B cell (primary cell): ENCODE measurements around the gene PRKCA. TPM values are rescaled to one million over a fixed set of nuclear protein-coding genes. Genes with fewer than 3 reads are reported as not detected.

Experiments
- ATAC-seq: fragments of 200-7000 bp; cut with Tn5 transposase; one replicate; pipeline ENCODE4 v1.10.0; 2021; ENCODE audit warnings: low read depth, mild to moderate bottlenecking, moderate number of reproducible peaks, moderate library complexity
- CTCF ChIA-PET: fragments of 350-600 bp; sonication (Branson Sonifier 250); formaldehyde crosslinking; loops from one replicate; lab custom pipeline; 2021; ENCODE audit warnings: antibody characterized with exemption, inconsistent platforms; lab: Charles Lee
- POLR2A ChIA-PET: fragments of 350-600 bp; sonication (Branson Sonifier 250); formaldehyde crosslinking; loops from one replicate; lab custom pipeline; 2021; ENCODE audit warnings: antibody characterized with exemption; lab: Charles Lee
- DNase-seq: peaks from one replicate; pipeline ENCODE4 v3.0.0; 2013
- H2AFZ ChIP-seq: 2 replicates; pipeline ENCODE4 v1.6.1; 2012; ENCODE audit warnings: mild to moderate bottlenecking, low read depth, low read length; ENCODE audit not compliant: insufficient read depth, poor library complexity, severe bottlenecking
- H3K27ac ChIP-seq, 2 donors: 1 replicate in 1 of 2; 2 replicates in 1 of 2; pipeline ENCODE4 v1.5.1; 2012 to 2013; ENCODE audit warnings: low read length in 2 of 2, mild to moderate bottlenecking in 2 of 2, moderate library complexity in 1 of 2
- H3K27me3 ChIP-seq, 4 experiments: fragments of 200-600 bp in 1 of 4; sonication (generic) in 1 of 4; replicated peaks in 1 of 4; 1 replicate in 2 of 4; 2 replicates in 2 of 4; pipeline versions ENCODE4 v1.6.1 to v1.7.0; 2013 to 2016; ENCODE audit warnings: low read length in 3 of 4, mild to moderate bottlenecking in 2 of 4, mixed read lengths in 1 of 4, moderate library complexity in 1 of 4; ENCODE audit not compliant: insufficient read depth in 4 of 4, control insufficient read depth in 3 of 4; ENCODE audit errors: control extremely low read depth in 1 of 4
- H3K36me3 ChIP-seq, 2 experiments: replicated peaks in 1 of 2; 1 replicate in 1 of 2; 2 replicates in 1 of 2; pipeline versions ENCODE4 v1.6.1 to v1.7.1; 2013; ENCODE audit warnings: low read length in 1 of 2; ENCODE audit not compliant: insufficient read depth in 2 of 2, control insufficient read depth in 1 of 2; ENCODE audit errors: control extremely low read depth in 1 of 2, extremely low read depth in 1 of 2
- H3K4me1 ChIP-seq, 2 donors: fragments of 200-600 bp in 1 of 2; sonication (generic) in 1 of 2; 1 replicate in 1 of 2; 2 replicates in 1 of 2; pipeline versions ENCODE4 v1.5.1 to v1.6.1; 2013 to 2017; ENCODE audit warnings: low read length in 2 of 2; ENCODE audit not compliant: control insufficient read depth in 2 of 2, insufficient read depth in 2 of 2
- H3K4me2 ChIP-seq: replicated peaks from 2 replicates; pipeline ENCODE3; 2012; ENCODE audit warnings: mild to moderate bottlenecking, low read depth, low read length; ENCODE audit not compliant: poor library complexity, severe bottlenecking
- H3K4me3 ChIP-seq, 5 experiments: fragments of 200-600 bp in 1 of 5; sonication (generic) in 1 of 5; 1 replicate in 3 of 5; 2 replicates in 2 of 5; pipeline versions ENCODE4 v1.5.1 to v1.7.0; 2011 to 2016; ENCODE audit warnings: low read length in 4 of 5, mild to moderate bottlenecking in 4 of 5, low read depth in 2 of 5, control low read depth in 1 of 5, moderate library complexity in 1 of 5; ENCODE audit not compliant: insufficient read depth in 1 of 5; ENCODE audit errors: control extremely low read depth in 1 of 5, extremely low read depth in 1 of 5
- H3K79me2 ChIP-seq: fragments of 200-600 bp; sonication (generic); one replicate; pipeline ENCODE4 v1.6.0; 2016; ENCODE audit warnings: low read length; ENCODE audit not compliant: control insufficient read depth, insufficient read depth
- H3K9ac ChIP-seq: fragments of 200-600 bp; sonication (generic); 2 replicates; pipeline ENCODE4 v1.6.1; 2017; ENCODE audit warnings: mild to moderate bottlenecking, low read length, moderate library complexity
- H3K9me3 ChIP-seq, 3 donors: one replicate each; pipeline versions ENCODE4 v1.6.1 to v1.7.1; 2013; ENCODE audit warnings: low read length in 2 of 3; ENCODE audit not compliant: control insufficient read depth in 2 of 3, insufficient read depth in 1 of 3; ENCODE audit errors: control extremely low read depth in 1 of 3
- H4K20me1 ChIP-seq: 2 replicates; pipeline ENCODE4 v1.6.0; 2012; ENCODE audit warnings: mild to moderate bottlenecking, low read length; ENCODE audit not compliant: insufficient read depth, control insufficient read depth, poor library complexity, severe bottlenecking
- H3K27ac Mint-ChIP-seq: one replicate; pipeline ENCODE4 v1.8.0; 2021; ENCODE audit warnings: mixed read lengths
- H3K27me3 Mint-ChIP-seq: one replicate; pipeline ENCODE4 v1.8.0; 2021; ENCODE audit warnings: mixed read lengths
- H3K4me1 Mint-ChIP-seq: one replicate; pipeline ENCODE4 v1.8.0; 2021; ENCODE audit warnings: mixed read lengths
- H3K4me3 Mint-ChIP-seq: one replicate; pipeline ENCODE4 v1.8.0; 2021; ENCODE audit warnings: mixed read lengths
- H3K9me3 Mint-ChIP-seq: one replicate; pipeline ENCODE4 v1.8.0; 2022; ENCODE audit warnings: mixed read lengths; ENCODE audit not compliant: insufficient read depth
- CTCF ChIP-seq: fragments of 200-600 bp; IDR thresholded peaks from one replicate; pipeline ENCODE4 v1.8.0; 2022; ENCODE audit warnings: antibody characterized with exemption, mild to moderate bottlenecking
- EZH2 ChIP-seq: IDR thresholded peaks from 2 replicates; pipeline ENCODE4 v1.6.1; 2012; ENCODE audit warnings: borderline replicate concordance, low read depth, mild to moderate bottlenecking, moderate library complexity, low read length; ENCODE audit not compliant: insufficient read depth, poor library complexity, severe bottlenecking
- WGBS: methylation state at CpG from one replicate; pipeline ENCODE4 v1.1.5; 2013; ENCODE audit warnings: missing lambda C conversion rate; ENCODE audit not compliant: insufficient coverage; 5-methylcytosine and 5-hydroxymethylcytosine counted together
- intact Hi-C: fragments of 100-400 bp; cut with micrococcal nuclease; formaldehyde crosslinking; loops from one replicate; pipeline ENCODE4 v1.10.0; 2022
- polyA plus RNA-seq: library from polyadenylated mRNA; depleted of rRNA; stranded (reverse); fragments of >200 nt; gene quantifications from 2 replicates; pipeline ENCODE4 v1.2.3, GENCODE V29; 2012
- total RNA-seq, 2 donors: library from RNA; stranded (reverse); fragments of 120-200 nt in 1 of 2; gene quantifications; 1 replicate in 1 of 2; 2 replicates in 1 of 2; pipeline versions ENCODE4 v1.2.3 to v1.2.4, GENCODE V29; 2013 to 2022

PRKCA gene
- total and polyA plus RNA-seq, 2 donors (not counting 1 experiment from before 2014, with no cell fraction given), result 0.33 to 7.7 TPM

GRCh38 chr17:66507982-66508760, 205.8 kb downstream of the PRKCA start:
- H3K9me3 Mint-ChIP-seq, result no peaks in the 10 kb centered on the region
- H3K27ac Mint-ChIP-seq, result no peak overlapping the region
- H3K27ac ChIP-seq, result no peak overlapping the region
- ATAC-seq, result no peak
- TF ChIP-seq EZH2 (no peak), CTCF (no peak)
- no peaks in the 10 kb centered on the region for H3K27me3 ChIP-seq
- no peaks in the 10 kb centered on the region for H3K27me3 Mint-ChIP-seq
- no peaks in the 10 kb centered on the region for H3K9me3 ChIP-seq
- H3K79me2 ChIP-seq, result no peaks in the 10 kb centered on the region
- POLR2A ChIA-PET, result no interaction called here
- no peak for DNase-seq
- CTCF ChIA-PET, result interaction anchor here (0.6 to 0.8 kb wide), 2 partner anchors 59 to 1136 kb away, joined by 3 to 4 read pairs; no protein-coding TSS in a partner anchor
- no peaks in the 10 kb centered on the region for H3K36me3 ChIP-seq
- no peak overlapping the region for H3K4me2 ChIP-seq
- H3K4me3 Mint-ChIP-seq, result no peak overlapping the region
- 95% methylated on average over 7 of the region's 10 CpGs for WGBS
- no peaks in the 10 kb centered on the region for H3K4me1 ChIP-seq
- no peak overlapping the region for H2AFZ ChIP-seq
- no peak overlapping the region for H3K9ac ChIP-seq
- H3K4me3 ChIP-seq, result no peak overlapping the region
- no peaks in the 10 kb centered on the region for H4K20me1 ChIP-seq
- H3K4me1 Mint-ChIP-seq, result no peaks in the 10 kb centered on the region
- intact Hi-C loops, result no loop called here
